Activated B cell treated with CpG ODN at 0.5 μM for 24 hours (primary cell): Measurements from ENCODE around the gene SUSD4. TPM values are rescaled to one million over a fixed set of nuclear protein-coding genes. Genes with fewer than 3 reads are reported as not detected.

ENCODE experiments used
- ATAC-seq: fragments of 200-7000 bp; cut with Tn5 transposase; one replicate; pipeline ENCODE4 v1.10.0; 2021; ENCODE audit warnings: low read depth, mild to moderate bottlenecking, moderate library complexity
- CTCF ChIA-PET: fragments of 350-600 bp; sonication (Branson Sonifier 250); formaldehyde crosslinking; loops from one replicate; lab custom pipeline; 2021; ENCODE audit warnings: antibody characterized with exemption; lab: Charles Lee
- POLR2A ChIA-PET: fragments of 350-600 bp; sonication (Branson Sonifier 250); formaldehyde crosslinking; loops from one replicate; lab custom pipeline; 2021; ENCODE audit warnings: antibody characterized with exemption; lab: Charles Lee
- DNase-seq: peaks from one replicate; pipeline ENCODE4 v3.0.0; 2022
- H3K27ac Mint-ChIP-seq: one replicate; pipeline ENCODE4 v1.8.0; 2020; ENCODE audit warnings: mixed read lengths
- H3K27me3 Mint-ChIP-seq: one replicate; pipeline ENCODE4 v1.8.0; 2021; ENCODE audit warnings: mixed read lengths
- H3K36me3 Mint-ChIP-seq: one replicate; pipeline ENCODE4 v1.8.0; 2021; ENCODE audit warnings: low read depth, mixed read lengths
- H3K4me1 Mint-ChIP-seq: one replicate; pipeline ENCODE4 v1.8.0; 2021; ENCODE audit warnings: mixed read lengths
- H3K4me3 Mint-ChIP-seq: one replicate; pipeline ENCODE4 v1.8.0; 2020; ENCODE audit warnings: mild to moderate bottlenecking, mixed read lengths
- H3K9me3 Mint-ChIP-seq: one replicate; pipeline ENCODE4 v1.8.0; 2020; ENCODE audit warnings: mixed read lengths
- intact Hi-C: fragments of 100-400 bp; cut with micrococcal nuclease; formaldehyde crosslinking; loops from one replicate; pipeline ENCODE4 v1.15.1; 2024
- total RNA-seq: library from RNA; stranded (reverse); gene quantifications from 2 replicates; pipeline ENCODE4 v1.2.3, GENCODE V29; 2022
- TF ChIP-seq, protein P1 (sequence below): fragments of 200-600 bp; IDR thresholded peaks from one replicate; pipeline ENCODE4 v1.8.0; 2022; ENCODE audit warnings: antibody characterized with exemption, mild to moderate bottlenecking

SUSD4 gene
- total RNA-seq, 1 donor from 2014 or later = not detected

GRCh38 chr1:223311826-223312225 lies 52.1 kb downstream of the SUSD4 start:
- intact Hi-C loops = no loop called here
- ATAC-seq (no peak), DNase-seq (no peak)
- H3K27ac Mint-ChIP-seq = no peak overlapping the region
- H3K4me1 Mint-ChIP-seq = no peaks in the 10 kb centered on the region
- H3K4me3 Mint-ChIP-seq = no peak overlapping the region
- TF ChIP-seq, protein P1, sequence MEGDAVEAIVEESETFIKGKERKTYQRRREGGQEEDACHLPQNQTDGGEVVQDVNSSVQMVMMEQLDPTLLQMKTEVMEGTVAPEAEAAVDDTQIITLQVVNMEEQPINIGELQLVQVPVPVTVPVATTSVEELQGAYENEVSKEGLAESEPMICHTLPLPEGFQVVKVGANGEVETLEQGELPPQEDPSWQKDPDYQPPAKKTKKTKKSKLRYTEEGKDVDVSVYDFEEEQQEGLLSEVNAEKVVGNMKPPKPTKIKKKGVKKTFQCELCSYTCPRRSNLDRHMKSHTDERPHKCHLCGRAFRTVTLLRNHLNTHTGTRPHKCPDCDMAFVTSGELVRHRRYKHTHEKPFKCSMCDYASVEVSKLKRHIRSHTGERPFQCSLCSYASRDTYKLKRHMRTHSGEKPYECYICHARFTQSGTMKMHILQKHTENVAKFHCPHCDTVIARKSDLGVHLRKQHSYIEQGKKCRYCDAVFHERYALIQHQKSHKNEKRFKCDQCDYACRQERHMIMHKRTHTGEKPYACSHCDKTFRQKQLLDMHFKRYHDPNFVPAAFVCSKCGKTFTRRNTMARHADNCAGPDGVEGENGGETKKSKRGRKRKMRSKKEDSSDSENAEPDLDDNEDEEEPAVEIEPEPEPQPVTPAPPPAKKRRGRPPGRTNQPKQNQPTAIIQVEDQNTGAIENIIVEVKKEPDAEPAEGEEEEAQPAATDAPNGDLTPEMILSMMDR = no peak
- H3K27me3 Mint-ChIP-seq = no peaks in the 10 kb centered on the region
- no peaks in the 10 kb centered on the region for H3K9me3 Mint-ChIP-seq
- CTCF ChIA-PET = no interaction called here
- no peaks in the 10 kb centered on the region for H3K36me3 Mint-ChIP-seq
- POLR2A ChIA-PET = no interaction called here

- TF ChIP-seq, protein P1 = no peak
- Mint-ChIP-seq H3K4me1 (no peaks in the 10 kb centered on the region), H3K27ac (no peak overlapping the region), H3K4me3 (no peak overlapping the region), H3K36me3 (no peaks in the 10 kb centered on the region), H3K27me3 (no peaks in the 10 kb centered on the region), H3K9me3 (peaks cover 4% of the 10 kb centered on the region)
- DNase-seq (no peak), ATAC-seq (no peak)
- intact Hi-C loops = no loop called here
- ChIA-PET CTCF (no interaction called here), POLR2A (no interaction called here)
These were observed 55.8 kb downstream of the SUSD4 start for GRCh38 chr1:223308136-223308535.

GRCh38 chr1:223307544-223307943 lies 56.4 kb downstream of the SUSD4 start:
- intact Hi-C loops = no loop called here

DNA sequence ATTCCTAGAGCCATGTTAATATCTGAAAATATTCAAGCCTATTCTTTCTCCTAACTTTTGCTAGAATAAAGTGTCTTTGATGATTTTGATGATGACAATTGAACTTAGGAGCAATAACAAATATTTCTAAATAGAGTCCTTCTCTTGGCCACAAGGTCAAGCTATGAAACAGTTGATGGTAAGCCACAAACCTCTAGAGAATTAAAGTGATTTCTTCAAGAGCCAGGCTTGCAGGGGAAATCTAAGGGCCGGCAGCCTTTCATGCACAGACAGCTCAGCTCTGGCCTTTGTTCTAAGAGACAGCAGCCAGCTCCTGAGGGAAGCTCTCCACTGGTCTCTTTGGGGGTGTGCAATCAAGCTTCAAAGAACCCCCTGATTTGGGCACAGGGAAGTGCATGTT lies 59.0 kb downstream of the SUSD4 start:
- Mint-ChIP-seq H3K27ac (no peak overlapping the region), H3K36me3 (no peaks in the 10 kb centered on the region), H3K4me3 (no peak overlapping the region), H3K27me3 (no peaks in the 10 kb centered on the region), H3K9me3 (peaks cover 5% of the 10 kb centered on the region), H3K4me1 (no peaks in the 10 kb centered on the region)
- POLR2A ChIA-PET = no interaction called here
- no peak for ATAC-seq
- TF ChIP-seq, protein P1 = no peak
- intact Hi-C loops = no loop called here
- DNase-seq = no peak
- CTCF ChIA-PET = no interaction called here

More at GRCh38 chr1:223307544-223307943, 56.4 kb downstream of the SUSD4 start:
- H3K9me3 Mint-ChIP-seq = peaks cover 5% of the 10 kb centered on the region
- CTCF ChIA-PET = no interaction called here
- H3K27ac Mint-ChIP-seq = no peak overlapping the region
- H3K27me3 Mint-ChIP-seq = no peaks in the 10 kb centered on the region
- no peak overlapping the region for H3K4me3 Mint-ChIP-seq
- H3K4me1 Mint-ChIP-seq = no peaks in the 10 kb centered on the region
- POLR2A ChIA-PET = no interaction called here
- TF ChIP-seq, protein P1 = no peak
- DNase-seq (no peak), ATAC-seq (no peak)
- no peaks in the 10 kb centered on the region for H3K36me3 Mint-ChIP-seq

DNA sequence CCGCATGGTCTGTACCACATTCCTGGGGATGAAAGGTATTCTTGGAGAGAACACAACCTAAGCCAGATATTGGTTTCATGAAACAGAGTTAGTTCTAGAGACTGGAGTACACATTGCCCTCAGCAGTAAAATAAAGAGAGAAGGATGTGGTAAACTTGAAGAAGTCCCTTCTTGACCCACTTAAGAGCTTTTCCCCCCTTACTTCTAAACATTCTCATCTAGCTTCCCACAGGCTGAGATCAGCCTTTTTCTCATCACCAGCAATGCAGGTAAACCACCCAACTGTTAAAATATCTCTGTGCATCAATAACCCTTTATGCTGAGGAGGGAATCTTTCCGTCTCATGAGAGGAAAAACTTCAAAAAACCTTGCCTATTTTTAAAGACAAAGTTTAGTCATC lies 62.6 kb downstream of the SUSD4 start:
- no peak overlapping the region for H3K4me3 Mint-ChIP-seq
- intact Hi-C loops = no loop called here
- TF ChIP-seq, protein P1 = no peak
- DNase-seq = no peak
- H3K27ac Mint-ChIP-seq = no peak overlapping the region
- ChIA-PET POLR2A (no interaction called here), CTCF (no interaction called here)
- H3K27me3 Mint-ChIP-seq = no peaks in the 10 kb centered on the region
- H3K4me1 Mint-ChIP-seq = no peaks in the 10 kb centered on the region
- no peak for ATAC-seq
- peaks cover 5% of the 10 kb centered on the region for H3K9me3 Mint-ChIP-seq
- H3K36me3 Mint-ChIP-seq = no peaks in the 10 kb centered on the region
